Upper lobe of right lung (tissue), 1 donor: ENCODE measurements around the gene OR51F1. TPM values are rescaled to one million over a fixed set of nuclear protein-coding genes. Genes with fewer than 3 reads are reported as not detected.

ENCODE experiments used
- ATAC-seq: fragments of 200-7000 bp; cut with Tn5 transposase; one replicate; pipeline ENCODE4 v1.9.1; 2020; ENCODE audit warnings: mild to moderate bottlenecking, moderate library complexity
- DNase-seq: peaks from one replicate; pipeline ENCODE4 v3.0.0-alpha.2; 2020
- H3K27ac ChIP-seq: fragments of 200-600 bp; one replicate; pipeline ENCODE4 v1.8.0; 2022
- H3K27me3 ChIP-seq: fragments of 200-600 bp; one replicate; pipeline ENCODE4 v1.8.0; 2022; ENCODE audit warnings: mild to moderate bottlenecking
- H3K36me3 ChIP-seq: fragments of 200-600 bp; one replicate; pipeline ENCODE4 v1.8.0; 2022
- H3K4me1 ChIP-seq: fragments of 200-600 bp; one replicate; pipeline ENCODE4 v1.8.0; 2022
- H3K4me3 ChIP-seq: fragments of 200-600 bp; one replicate; pipeline ENCODE4 v1.8.0; 2022; ENCODE audit warnings: mild to moderate bottlenecking
- H3K9me3 ChIP-seq: fragments of 200-600 bp; one replicate; pipeline ENCODE4 v1.8.0; 2022
- CTCF ChIP-seq: fragments of 200-600 bp; IDR thresholded peaks from one replicate; pipeline ENCODE4 v1.8.0; 2022; ENCODE audit warnings: antibody characterized with exemption
- intact Hi-C: fragments of 100-400 bp; cut with DNase I; formaldehyde crosslinking; loops from one replicate; pipeline ENCODE4 v1.11.0; 2022
- total RNA-seq: library from RNA; stranded (reverse); fragmentation: NEBNext Ultra II Directional; extraction: Animal tissue kit (Norgen Biotek cat#: 25700); gene quantifications from one replicate; pipeline ENCODE4 v1.2.1, GENCODE V29; 2021
- donor health status: DM: no; HTN: yes; CAD: no; lungs with severe emphysema.

Gene OR51F1
- total RNA-seq, 1 donor from 2014 or later = not detected

- no peak for TF ChIP-seq CTCF
These were observed 27.5 kb upstream of the OR51F1 start for GRCh38 chr11:4797206-4797605.

GRCh38 chr11:4782454-4782853 lies 12.7 kb upstream of the OR51F1 start:
- DNase-seq (no peak), ATAC-seq (no peak)
- H3K36me3 ChIP-seq = no peaks in the 10 kb centered on the region
- no peak overlapping the region for H3K27ac ChIP-seq
- H3K27me3 ChIP-seq = no peaks in the 10 kb centered on the region
- no peak for TF ChIP-seq CTCF
- no peaks in the 10 kb centered on the region for H3K4me1 ChIP-seq
- no peaks in the 10 kb centered on the region for H3K9me3 ChIP-seq
- intact Hi-C loops = no loop called here
- H3K4me3 ChIP-seq = no peak overlapping the region

More at GRCh38 chr11:4797206-4797605, 27.5 kb upstream of the OR51F1 start:
- DNase-seq = no peak
- H3K4me1 ChIP-seq = no peaks in the 10 kb centered on the region
- intact Hi-C loops = no loop called here
- no peaks in the 10 kb centered on the region for H3K36me3 ChIP-seq
- no peak overlapping the region for H3K27ac ChIP-seq
- H3K9me3 ChIP-seq = no peaks in the 10 kb centered on the region
- no peak for ATAC-seq
- no peak overlapping the region for H3K4me3 ChIP-seq
- H3K27me3 ChIP-seq = no peaks in the 10 kb centered on the region

GRCh38 chr11:4768094-4768493 lies 1.6 kb downstream of the OR51F1 start:
- TF ChIP-seq CTCF = no peak

GRCh38 chr11:4766420-4767043 lies 3.2 kb downstream of the OR51F1 start:
- no peaks in the 10 kb centered on the region for H3K9me3 ChIP-seq
- no peak overlapping the region for H3K27ac ChIP-seq
- no peak overlapping the region for H3K4me3 ChIP-seq
- no peaks in the 10 kb centered on the region for H3K4me1 ChIP-seq
- TF ChIP-seq CTCF = no peak
- DNase-seq = no peak
- intact Hi-C loops = no loop called here
- no peak for ATAC-seq
- H3K27me3 ChIP-seq = no peaks in the 10 kb centered on the region
- no peaks in the 10 kb centered on the region for H3K36me3 ChIP-seq

More at GRCh38 chr11:4768094-4768493, 1.6 kb downstream of the OR51F1 start:
- Histone ChIP-seq H3K4me1 (no peaks in the 10 kb centered on the region), H3K4me3 (no peak overlapping the region), H3K27ac (no peak overlapping the region), H3K9me3 (no peaks in the 10 kb centered on the region), H3K27me3 (no peaks in the 10 kb centered on the region), H3K36me3 (no peaks in the 10 kb centered on the region)
- DNase-seq (no peak), ATAC-seq (no peak)
- intact Hi-C loops = no loop called here

DNA sequence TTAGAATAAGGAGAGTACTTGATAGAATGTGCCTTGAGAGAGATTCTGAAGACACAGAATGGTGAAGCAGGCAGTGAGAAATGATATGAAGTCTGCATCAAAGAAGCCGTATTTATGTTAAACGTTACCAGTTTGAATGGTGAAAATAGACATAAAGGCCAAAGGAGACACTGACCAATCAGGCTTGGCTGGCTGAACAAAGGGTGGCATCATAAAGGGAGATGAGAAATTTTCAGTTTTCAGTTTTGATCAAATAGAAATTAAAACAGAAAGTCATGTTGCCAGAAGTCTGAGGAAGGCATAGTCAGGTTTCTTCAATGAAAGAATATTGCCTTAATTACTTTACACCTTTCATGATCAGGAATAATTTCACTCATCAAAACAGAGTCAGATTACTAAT lies 6.6 kb downstream of the OR51F1 start:
- intact Hi-C loops = no loop called here
- H3K27me3 ChIP-seq = no peaks in the 10 kb centered on the region
- no peak for TF ChIP-seq CTCF

GRCh38 chr11:4751201-4751600 lies 18.5 kb downstream of the OR51F1 start:
- no peaks in the 10 kb centered on the region for H3K4me1 ChIP-seq
- DNase-seq = no peak
- TF ChIP-seq CTCF = no peak
- intact Hi-C loops = no loop called here
- no peak overlapping the region for H3K27ac ChIP-seq
- no peak overlapping the region for H3K4me3 ChIP-seq
- H3K27me3 ChIP-seq = no peaks in the 10 kb centered on the region
- H3K9me3 ChIP-seq = no peaks in the 10 kb centered on the region
- no peak for ATAC-seq
- H3K36me3 ChIP-seq = no peaks in the 10 kb centered on the region

More for the DNA sequence above, 6.6 kb downstream of the OR51F1 start:
- ATAC-seq = no peak
- Histone ChIP-seq H3K9me3 (no peaks in the 10 kb centered on the region), H3K4me3 (no peak overlapping the region), H3K4me1 (no peaks in the 10 kb centered on the region), H3K36me3 (no peaks in the 10 kb centered on the region), H3K27ac (no peak overlapping the region)
- no peak for DNase-seq
